ENCODE data around the gene KIF13A.

The KIF13A gene

GRCh38 chr6:17724341-17724740 is 263.1 kb downstream of the KIF13A start:
- no peak for DNase-seq (ENCODE audit: low read depth in 1 of 2, low spot score in 1 of 2)
- no peak overlapping the region for H3K27ac ChIP-seq (replicated peaks)
- H3K27me3 ChIP-seq (ENCODE audit: insufficient read depth, poor library complexity, severe bottlenecking): no peaks in the 10 kb centered on the region
- no peak for TF ChIP-seq CTCF (IDR thresholded peaks at IDR 0.05; ENCODE audit: insufficient read depth, low read length)
- TF ChIP-seq REST (IDR thresholded peaks at IDR 0.05; ENCODE audit: insufficient replicate concordance, low read depth): no peak
- no peak for TF ChIP-seq POLR2AphosphoS5 (IDR thresholded peaks at IDR 0.05; ENCODE audit: low read depth)
- TF ChIP-seq SPI1 (IDR thresholded peaks at IDR 0.05; ENCODE audit: borderline replicate concordance, low read depth): no peak
- TF ChIP-seq GABPA (IDR thresholded peaks at IDR 0.05; ENCODE audit: low read depth): no peak
- no peak overlapping the region for H3K4me3 ChIP-seq (replicated peaks; ENCODE audit: insufficient read depth, low read length)

- no peaks in the 10 kb centered on the region for H3K27me3 ChIP-seq (ENCODE audit: insufficient read depth, poor library complexity, severe bottlenecking)
- no peak overlapping the region for H3K4me3 ChIP-seq (replicated peaks; ENCODE audit: insufficient read depth, low read length)
- no peak for DNase-seq (ENCODE audit: low read depth in 1 of 2, low spot score in 1 of 2)
- no peak overlapping the region for H3K27ac ChIP-seq (replicated peaks)
- TF ChIP-seq SPI1 (IDR thresholded peaks at IDR 0.05; ENCODE audit: borderline replicate concordance, low read depth) (no peak), REST (IDR thresholded peaks at IDR 0.05; ENCODE audit: insufficient replicate concordance, low read depth) (no peak), GABPA (IDR thresholded peaks at IDR 0.05; ENCODE audit: low read depth) (no peak), CTCF (IDR thresholded peaks at IDR 0.05; ENCODE audit: insufficient read depth, low read length) (no peak), POLR2AphosphoS5 (IDR thresholded peaks at IDR 0.05; ENCODE audit: low read depth) (no peak)
Observed at GRCh38 chr6:17721671-17722070, 265.8 kb downstream of the KIF13A start.

- no peaks in the 10 kb centered on the region for H3K27me3 ChIP-seq (ENCODE audit: insufficient read depth, poor library complexity, severe bottlenecking)
- H3K27ac ChIP-seq (replicated peaks): no peak overlapping the region
- H3K4me3 ChIP-seq (replicated peaks; ENCODE audit: insufficient read depth, low read length): no peak overlapping the region
- TF ChIP-seq GABPA (IDR thresholded peaks at IDR 0.05; ENCODE audit: low read depth) (no peak), POLR2AphosphoS5 (IDR thresholded peaks at IDR 0.05; ENCODE audit: low read depth) (no peak), CTCF (IDR thresholded peaks at IDR 0.05; ENCODE audit: insufficient read depth, low read length) (no peak), REST (IDR thresholded peaks at IDR 0.05; ENCODE audit: insufficient replicate concordance, low read depth) (no peak)
- DNase-seq (ENCODE audit: low read depth in 1 of 2, low spot score in 1 of 2): no peak
Observed at GRCh38 chr6:17719323-17720041, 268.0 kb downstream of the KIF13A start.

Data from HL-60 (cell line).